Uterus (tissue), 2 donors: ENCODE results near the gene TDRD1.

ENCODE experiments used
- POLR2A ChIP-seq, 2 donors: fragments of 450-650 bp; IDR thresholded peaks; one replicate each; pipeline ENCODE4 v1.6.1; 2016; ENCODE audit warnings: antibody characterized with exemption in 2 of 2, mild to moderate bottlenecking in 1 of 2, moderate library complexity in 1 of 2
- TF ChIP-seq, protein P1 (sequence below), 4 experiments: fragments of 200-600 bp in 2 of 4; fragments of 450-650 bp in 2 of 4; sonication (generic) in 2 of 4; IDR thresholded peaks; one replicate each; pipeline ENCODE4 v1.5.1; 2016 to 2019; ENCODE audit warnings: antibody characterized with exemption in 4 of 4, mild to moderate bottlenecking in 2 of 4, moderate library complexity in 1 of 4

GRCh38 chr10:114276671-114277070, 97.5 kb downstream of the TDRD1 start:
- TF ChIP-seq, protein P1, sequence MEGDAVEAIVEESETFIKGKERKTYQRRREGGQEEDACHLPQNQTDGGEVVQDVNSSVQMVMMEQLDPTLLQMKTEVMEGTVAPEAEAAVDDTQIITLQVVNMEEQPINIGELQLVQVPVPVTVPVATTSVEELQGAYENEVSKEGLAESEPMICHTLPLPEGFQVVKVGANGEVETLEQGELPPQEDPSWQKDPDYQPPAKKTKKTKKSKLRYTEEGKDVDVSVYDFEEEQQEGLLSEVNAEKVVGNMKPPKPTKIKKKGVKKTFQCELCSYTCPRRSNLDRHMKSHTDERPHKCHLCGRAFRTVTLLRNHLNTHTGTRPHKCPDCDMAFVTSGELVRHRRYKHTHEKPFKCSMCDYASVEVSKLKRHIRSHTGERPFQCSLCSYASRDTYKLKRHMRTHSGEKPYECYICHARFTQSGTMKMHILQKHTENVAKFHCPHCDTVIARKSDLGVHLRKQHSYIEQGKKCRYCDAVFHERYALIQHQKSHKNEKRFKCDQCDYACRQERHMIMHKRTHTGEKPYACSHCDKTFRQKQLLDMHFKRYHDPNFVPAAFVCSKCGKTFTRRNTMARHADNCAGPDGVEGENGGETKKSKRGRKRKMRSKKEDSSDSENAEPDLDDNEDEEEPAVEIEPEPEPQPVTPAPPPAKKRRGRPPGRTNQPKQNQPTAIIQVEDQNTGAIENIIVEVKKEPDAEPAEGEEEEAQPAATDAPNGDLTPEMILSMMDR (IDR thresholded peaks at IDR 0.05) = no peak
- TF ChIP-seq POLR2A (IDR thresholded peaks at IDR 0.05) = no peak
